Parathyroid adenoma (tissue), 2 donors: ENCODE measurements around the gene CAPN8.

ENCODE experiments used
- H2AFZ ChIP-seq: fragments of 300-600 bp; sonication (generic); one replicate; pipeline ENCODE4 v1.7.0; 2017; ENCODE audit warnings: antibody characterized with exemption, mild to moderate bottlenecking
- H3K27ac ChIP-seq: fragments of 300-600 bp; sonication (generic); one replicate; pipeline ENCODE4 v1.7.0; 2017
- H3K27me3 ChIP-seq: fragments of 300-600 bp; sonication (generic); one replicate; pipeline ENCODE4 v1.7.0; 2017; ENCODE audit warnings: low read length; ENCODE audit not compliant: control insufficient read depth, insufficient read depth
- H3K36me3 ChIP-seq: fragments of 300-600 bp; sonication (generic); one replicate; pipeline ENCODE4 v1.7.0; 2017; ENCODE audit warnings: low read length; ENCODE audit not compliant: control insufficient read depth, insufficient read depth
- H3K4me1 ChIP-seq: fragments of 300-600 bp; sonication (generic); one replicate; pipeline ENCODE4 v1.7.0; 2017; ENCODE audit warnings: control low read depth
- H3K4me2 ChIP-seq: fragments of 300-600 bp; sonication (generic); one replicate; pipeline ENCODE4 v1.7.0; 2017; ENCODE audit warnings: low read length
- H3K4me3 ChIP-seq: fragments of 300-600 bp; sonication (generic); one replicate; pipeline ENCODE4 v1.7.0; 2017; ENCODE audit warnings: low read depth, low read length
- H3K79me2 ChIP-seq: fragments of 300-600 bp; sonication (generic); one replicate; pipeline ENCODE4 v1.7.0; 2017; ENCODE audit warnings: control low read depth
- H3K9ac ChIP-seq: fragments of 300-600 bp; sonication (generic); one replicate; pipeline ENCODE4 v1.7.0; 2017; ENCODE audit warnings: mild to moderate bottlenecking
- H3K9me3 ChIP-seq: fragments of 300-600 bp; sonication (generic); one replicate; pipeline ENCODE4 v1.7.0; 2017; ENCODE audit warnings: low read length; ENCODE audit not compliant: control insufficient read depth
- TF ChIP-seq, protein P1 (sequence below): fragments of 300-600 bp; sonication (generic); IDR thresholded peaks from one replicate; pipeline ENCODE4 v1.7.0; 2017; ENCODE audit warnings: antibody characterized with exemption, mild to moderate bottlenecking
- donor health status: primary hyperparathyroidism.

The CAPN8 gene

DNA sequence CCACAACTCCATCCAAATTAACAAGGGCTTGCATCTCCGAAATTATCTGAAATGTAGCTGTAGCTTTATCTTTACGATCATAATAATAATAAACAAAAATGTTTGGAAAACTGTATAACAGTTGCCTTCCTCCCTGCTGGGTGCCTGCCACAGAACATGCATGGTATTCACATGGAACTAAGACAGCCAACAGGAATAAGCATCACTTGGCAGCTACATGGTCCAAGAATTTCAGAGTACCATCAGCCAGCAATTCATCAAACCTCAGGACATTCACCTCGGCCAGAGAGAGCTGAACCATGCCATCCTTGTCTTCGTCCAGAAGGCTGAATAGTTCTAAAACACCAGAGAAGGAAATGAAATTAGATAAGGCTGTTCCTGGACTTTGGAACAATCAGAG lies 122.7 kb downstream of the CAPN8 start:
- H3K4me1 ChIP-seq = no peaks in the 10 kb centered on the region
- H3K27ac ChIP-seq = no peak overlapping the region
- no peak overlapping the region for H3K4me3 ChIP-seq
- no peaks in the 10 kb centered on the region for H3K27me3 ChIP-seq
- H3K9ac ChIP-seq = no peak overlapping the region
- no peaks in the 10 kb centered on the region for H3K9me3 ChIP-seq
- H2AFZ ChIP-seq = no peak overlapping the region
- H3K79me2 ChIP-seq = no peaks in the 10 kb centered on the region
- no peaks in the 10 kb centered on the region for H3K36me3 ChIP-seq
- TF ChIP-seq, protein P1, sequence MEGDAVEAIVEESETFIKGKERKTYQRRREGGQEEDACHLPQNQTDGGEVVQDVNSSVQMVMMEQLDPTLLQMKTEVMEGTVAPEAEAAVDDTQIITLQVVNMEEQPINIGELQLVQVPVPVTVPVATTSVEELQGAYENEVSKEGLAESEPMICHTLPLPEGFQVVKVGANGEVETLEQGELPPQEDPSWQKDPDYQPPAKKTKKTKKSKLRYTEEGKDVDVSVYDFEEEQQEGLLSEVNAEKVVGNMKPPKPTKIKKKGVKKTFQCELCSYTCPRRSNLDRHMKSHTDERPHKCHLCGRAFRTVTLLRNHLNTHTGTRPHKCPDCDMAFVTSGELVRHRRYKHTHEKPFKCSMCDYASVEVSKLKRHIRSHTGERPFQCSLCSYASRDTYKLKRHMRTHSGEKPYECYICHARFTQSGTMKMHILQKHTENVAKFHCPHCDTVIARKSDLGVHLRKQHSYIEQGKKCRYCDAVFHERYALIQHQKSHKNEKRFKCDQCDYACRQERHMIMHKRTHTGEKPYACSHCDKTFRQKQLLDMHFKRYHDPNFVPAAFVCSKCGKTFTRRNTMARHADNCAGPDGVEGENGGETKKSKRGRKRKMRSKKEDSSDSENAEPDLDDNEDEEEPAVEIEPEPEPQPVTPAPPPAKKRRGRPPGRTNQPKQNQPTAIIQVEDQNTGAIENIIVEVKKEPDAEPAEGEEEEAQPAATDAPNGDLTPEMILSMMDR = no peak
- H3K4me2 ChIP-seq = no peak overlapping the region

DNA sequence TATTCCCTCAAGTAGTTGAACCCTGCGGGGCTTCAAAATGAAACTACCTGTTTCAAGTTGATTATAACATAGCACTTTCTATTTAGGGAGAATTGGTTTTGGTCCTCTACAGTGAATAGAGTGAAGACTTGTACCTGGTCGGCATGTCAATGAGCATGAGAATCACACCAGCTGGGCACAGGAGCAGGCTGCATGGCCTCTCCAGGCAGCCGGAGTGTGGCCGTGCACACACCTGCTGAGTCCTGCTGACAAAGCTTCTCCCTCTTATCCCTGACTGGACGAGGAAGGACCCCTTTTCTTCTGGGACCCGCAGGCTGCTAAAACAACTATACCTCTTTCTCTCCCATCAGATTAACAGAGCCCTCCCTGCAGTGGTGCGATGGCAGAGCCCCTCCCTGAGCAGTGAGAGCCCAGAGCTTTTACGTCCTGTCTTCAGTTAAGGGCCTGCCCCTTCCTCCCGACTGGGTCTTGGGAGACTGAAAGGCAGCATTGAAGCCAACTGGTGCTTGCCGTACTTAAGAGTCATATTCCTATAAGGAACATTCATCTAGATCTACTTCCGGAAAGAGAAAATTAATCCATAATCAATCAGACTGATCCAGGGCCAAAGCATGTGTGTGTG lies 124.9 kb downstream of the CAPN8 start:
- no peak overlapping the region for H3K9ac ChIP-seq
- TF ChIP-seq, protein P1 = no peak
- H2AFZ ChIP-seq = no peak overlapping the region
- H3K9me3 ChIP-seq = no peaks in the 10 kb centered on the region
- no peaks in the 10 kb centered on the region for H3K79me2 ChIP-seq
- no peak overlapping the region for H3K4me3 ChIP-seq
- H3K4me1 ChIP-seq = no peaks in the 10 kb centered on the region
- H3K27ac ChIP-seq = no peak overlapping the region
- H3K36me3 ChIP-seq = no peaks in the 10 kb centered on the region
- no peaks in the 10 kb centered on the region for H3K27me3 ChIP-seq
- no peak overlapping the region for H3K4me2 ChIP-seq

- Histone ChIP-seq H3K9me3 (no peaks in the 10 kb centered on the region), H3K27ac (no peak overlapping the region), H3K79me2 (no peaks in the 10 kb centered on the region), H3K27me3 (no peaks in the 10 kb centered on the region), H2AFZ (no peak overlapping the region), H3K4me1 (no peaks in the 10 kb centered on the region), H3K36me3 (no peaks in the 10 kb centered on the region), H3K9ac (no peak overlapping the region), H3K4me2 (no peak overlapping the region), H3K4me3 (no peak overlapping the region)
- TF ChIP-seq, protein P1 = no peak
These were observed 125.8 kb downstream of the CAPN8 start for GRCh38 chr1:223539750-223540149.

DNA sequence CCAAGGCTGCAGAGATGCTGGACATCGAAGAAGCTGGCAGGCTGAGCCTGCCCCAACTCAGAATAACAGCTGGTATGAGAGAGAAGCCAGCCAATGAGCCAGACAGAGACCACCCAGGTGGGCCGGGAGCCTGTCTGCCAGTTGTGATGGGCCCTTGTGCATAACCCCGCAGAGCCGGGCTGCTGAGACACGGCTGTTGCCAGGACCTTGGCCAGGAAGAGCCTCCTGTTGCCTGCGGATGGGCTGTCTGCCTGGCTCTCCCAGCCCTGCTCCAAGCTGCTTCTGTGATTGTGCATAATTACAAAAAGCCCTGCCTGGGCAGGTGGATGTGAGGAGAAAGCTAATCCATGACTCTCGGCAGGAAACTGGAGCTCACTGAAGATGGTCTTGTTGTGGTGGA lies 126.5 kb downstream of the CAPN8 start:
- Histone ChIP-seq H3K9me3 (no peaks in the 10 kb centered on the region), H3K27me3 (no peaks in the 10 kb centered on the region), H3K4me2 (no peak overlapping the region), H3K4me1 (no peaks in the 10 kb centered on the region), H2AFZ (no peak overlapping the region), H3K27ac (no peak overlapping the region), H3K79me2 (no peaks in the 10 kb centered on the region), H3K4me3 (no peak overlapping the region), H3K36me3 (no peaks in the 10 kb centered on the region), H3K9ac (no peak overlapping the region)
- TF ChIP-seq, protein P1 = no peak

GRCh38 chr1:223535319-223535718 lies 130.2 kb downstream of the CAPN8 start:
- no peaks in the 10 kb centered on the region for H3K27me3 ChIP-seq
- H3K79me2 ChIP-seq = no peaks in the 10 kb centered on the region
- no peaks in the 10 kb centered on the region for H3K9me3 ChIP-seq
- H2AFZ ChIP-seq = no peak overlapping the region
- no peaks in the 10 kb centered on the region for H3K4me1 ChIP-seq
- H3K36me3 ChIP-seq = no peaks in the 10 kb centered on the region
- no peak overlapping the region for H3K27ac ChIP-seq
- no peak overlapping the region for H3K4me3 ChIP-seq
- TF ChIP-seq, protein P1 = no peak
- H3K9ac ChIP-seq = no peak overlapping the region
- no peak overlapping the region for H3K4me2 ChIP-seq
